GM19452 (cell line): ENCODE data around the gene RAD52.

Source experiments
- ATAC-seq: cut with Tn5 transposase; IDR thresholded peaks from one replicate; pipeline ENCODE4 v1.9.1; 2021; ENCODE audit not compliant: unreplicated experiment

Gene RAD52

GRCh38 chr12:916240-916639, 33.3 kb downstream of the RAD52 start:
- ATAC-seq, result no peak

- ATAC-seq, result no peak
These were observed 34.4 kb downstream of the RAD52 start for GRCh38 chr12:915090-915489.

- ATAC-seq, result no peak
These were observed 35.4 kb downstream of the RAD52 start for GRCh38 chr12:913919-914698.

- ATAC-seq, result no peak
These were observed 36.8 kb downstream of the RAD52 start for GRCh38 chr12:912466-913235.

GRCh38 chr12:911191-911826, 38.2 kb downstream of the RAD52 start:
- no peak for ATAC-seq

GRCh38 chr12:910416-910815, 39.1 kb downstream of the RAD52 start:
- no peak for ATAC-seq

GRCh38 chr12:909861-910260, 39.6 kb downstream of the RAD52 start:
- ATAC-seq, result no peak

GRCh38 chr12:907413-908185, 41.9 kb downstream of the RAD52 start:
- no peak for ATAC-seq

- ATAC-seq, result no peak
These were observed 43.4 kb downstream of the RAD52 start for GRCh38 chr12:906062-906585.

GRCh38 chr12:905261-906031, 44.0 kb downstream of the RAD52 start:
- no peak for ATAC-seq

- ATAC-seq, result no peak
These were observed 45.5 kb downstream of the RAD52 start for GRCh38 chr12:904010-904414.

- no peak for ATAC-seq
These were observed 46.4 kb downstream of the RAD52 start for GRCh38 chr12:903055-903454.

- no peak for ATAC-seq
These were observed 46.9 kb downstream of the RAD52 start for GRCh38 chr12:902581-902980.

GRCh38 chr12:897386-897785, 52.1 kb downstream of the RAD52 start:
- ATAC-seq, result no peak

- no peak for ATAC-seq
These were observed 53.5 kb downstream of the RAD52 start for GRCh38 chr12:896031-896430.

- no peak for ATAC-seq
These were observed 55.3 kb downstream of the RAD52 start for GRCh38 chr12:894226-894625.

- ATAC-seq, result no peak
These were observed 63.3 kb downstream of the RAD52 start for GRCh38 chr12:886206-886605.

- no peak for ATAC-seq
These were observed 63.8 kb downstream of the RAD52 start for GRCh38 chr12:885701-886100.

- ATAC-seq, result no peak
These were observed 64.6 kb downstream of the RAD52 start for GRCh38 chr12:884746-885414.

GRCh38 chr12:880656-881055, 68.8 kb downstream of the RAD52 start:
- ATAC-seq, result no peak
